Measurements from ENCODE around the gene ZNF428.
"Not testable (repeated sequence)": the region's sequence is repeated elsewhere in the genome, so short reads cannot be mapped to it uniquely, and the experiment has no call there.

ZNF428 gene

DNA sequence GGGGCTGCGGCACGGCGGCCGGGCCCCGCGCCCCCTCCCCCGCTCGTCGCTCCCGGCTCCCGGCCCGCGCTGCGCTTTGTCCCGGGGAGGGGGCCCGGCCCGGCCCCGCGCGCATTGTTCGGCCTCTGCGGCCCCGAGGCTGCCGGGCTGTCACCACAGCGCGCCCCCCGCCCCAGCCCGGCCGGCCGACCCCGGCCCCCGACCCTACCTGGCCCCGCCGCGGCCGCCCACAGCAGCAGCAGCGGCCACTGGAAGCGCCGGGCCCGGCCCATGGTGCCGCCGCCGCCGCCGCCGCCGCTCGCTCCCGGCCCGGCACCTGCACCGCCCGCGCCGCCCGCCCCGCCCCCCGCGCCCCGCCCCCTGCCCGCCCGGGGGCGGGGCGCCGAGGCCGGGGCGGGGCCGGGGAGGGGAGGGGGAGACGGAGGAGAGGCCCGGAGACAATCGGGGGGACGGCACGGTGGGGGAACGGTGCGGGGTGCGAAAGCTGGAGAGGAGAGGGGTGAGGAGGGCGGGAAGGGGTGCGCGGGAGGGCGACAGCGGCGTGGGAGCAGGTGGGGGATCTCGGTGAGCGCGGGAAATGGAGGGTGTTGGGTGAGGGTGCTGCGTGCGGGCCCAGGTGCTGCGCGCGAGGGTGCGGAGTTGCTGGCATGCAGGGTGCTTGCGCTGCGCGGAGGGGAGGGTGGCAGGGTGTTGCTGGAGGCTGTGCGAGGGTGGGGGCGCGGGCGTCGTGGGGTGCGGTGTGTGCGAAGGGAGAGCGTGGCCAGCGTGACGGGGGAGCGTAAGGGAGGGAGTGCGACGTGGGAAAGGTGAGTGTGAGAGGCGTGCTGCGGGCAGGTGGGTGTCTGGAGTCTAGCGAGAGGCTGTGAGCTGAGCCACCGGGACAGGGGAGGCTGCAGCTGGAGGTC is 20.3 kb upstream of the ZNF428 start, which contains the start of gene CADM4:
Gene CADM4, minus strand, starts transcription at position 332 of the 905 bp plus-strand sequence. Its CDS starts 60 bp downstream, at position 272.
- DNase-seq = no peak

DNA sequence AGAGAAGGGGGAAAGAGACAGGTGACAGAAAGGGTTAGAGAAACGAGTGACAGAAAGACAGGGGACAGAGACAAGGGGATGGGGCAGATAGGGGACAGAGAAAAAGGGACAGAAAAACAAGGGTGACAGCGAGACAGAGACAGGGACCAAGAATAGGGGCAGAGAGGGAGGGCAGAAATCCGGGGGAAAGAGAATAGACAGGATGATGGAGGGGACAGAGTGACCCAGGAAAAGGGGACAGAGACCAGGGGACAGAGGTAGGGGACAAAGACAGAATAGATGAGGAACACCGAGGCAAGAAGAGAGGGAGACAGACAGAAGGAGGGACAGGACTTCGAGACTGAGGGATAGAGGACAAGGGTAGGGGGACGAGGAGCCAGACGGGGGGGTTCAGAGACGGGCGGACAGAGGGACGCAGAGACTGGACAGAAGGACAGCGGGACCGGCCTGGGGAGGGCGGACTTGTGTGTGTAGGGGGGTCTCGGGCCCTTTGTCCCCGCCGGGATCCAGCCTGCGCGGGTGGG is 19.6 kb upstream of the ZNF428 start:
- no peak for DNase-seq

DNA sequence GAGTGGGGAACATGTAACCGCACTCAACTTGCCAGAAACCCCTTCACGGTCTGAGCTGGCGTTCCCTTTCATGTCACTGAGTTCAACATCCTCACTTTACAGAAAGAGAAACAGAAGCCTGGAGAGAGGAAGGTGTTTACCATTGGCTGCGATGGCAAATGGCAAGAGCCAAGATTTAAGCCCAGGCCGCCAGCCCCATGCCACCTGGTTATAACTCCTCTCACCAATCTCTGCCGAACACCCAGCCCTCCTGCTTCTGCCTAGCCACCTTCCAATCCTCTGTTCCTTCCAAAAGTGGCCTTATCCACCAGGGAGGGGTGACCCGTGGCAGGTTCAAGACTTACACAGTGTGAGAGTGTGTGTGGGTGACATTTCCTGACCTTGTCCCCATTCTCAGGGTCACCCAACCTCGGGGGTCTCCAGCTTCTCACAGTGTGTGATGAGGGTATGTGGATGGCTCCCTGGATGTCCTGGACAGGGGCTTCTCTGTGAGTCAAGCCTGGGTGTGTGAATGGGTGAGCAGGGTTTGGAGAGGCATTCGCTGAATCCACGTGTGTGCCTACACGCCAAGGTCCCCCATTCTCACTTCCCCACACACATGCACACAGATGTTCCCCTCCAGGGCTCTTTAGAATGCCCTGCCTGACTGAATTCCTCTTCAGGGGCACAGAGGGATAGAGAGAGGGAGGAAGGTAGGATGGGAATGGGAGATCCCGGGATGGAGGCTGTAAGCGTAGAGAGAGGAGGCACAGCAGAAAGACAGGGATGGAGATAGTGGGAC is 19.0 kb upstream of the ZNF428 start:
- no peak for DNase-seq

DNA sequence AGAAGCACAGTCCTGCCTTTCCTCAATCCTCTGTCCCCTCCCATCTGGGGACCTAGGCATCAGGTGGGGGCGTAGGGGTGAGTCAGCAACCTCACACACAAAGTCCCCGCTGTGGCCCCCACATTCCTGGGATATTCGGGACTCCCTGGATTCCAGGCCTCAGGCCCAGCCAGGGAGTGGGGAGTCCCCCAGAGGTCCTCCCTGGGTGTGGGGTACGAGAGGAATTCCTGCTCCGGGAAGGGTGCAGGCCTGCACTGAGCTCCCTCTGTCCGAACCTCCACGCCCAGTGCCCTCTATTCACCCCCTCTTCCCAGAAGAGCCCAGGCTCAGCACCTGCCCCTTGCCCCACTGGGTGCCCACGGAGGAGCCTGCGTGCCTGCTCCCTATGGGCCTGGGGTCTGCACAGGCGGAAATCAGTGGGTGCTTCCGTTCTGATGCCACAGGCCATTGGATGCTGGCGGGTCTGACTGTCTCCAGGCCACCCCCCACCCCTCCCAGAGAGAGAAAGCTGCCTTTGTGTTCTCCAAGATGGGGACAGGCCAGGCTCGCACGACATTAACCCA is 16.8 kb upstream of the ZNF428 start:
- DNase-seq = no peak

DNA sequence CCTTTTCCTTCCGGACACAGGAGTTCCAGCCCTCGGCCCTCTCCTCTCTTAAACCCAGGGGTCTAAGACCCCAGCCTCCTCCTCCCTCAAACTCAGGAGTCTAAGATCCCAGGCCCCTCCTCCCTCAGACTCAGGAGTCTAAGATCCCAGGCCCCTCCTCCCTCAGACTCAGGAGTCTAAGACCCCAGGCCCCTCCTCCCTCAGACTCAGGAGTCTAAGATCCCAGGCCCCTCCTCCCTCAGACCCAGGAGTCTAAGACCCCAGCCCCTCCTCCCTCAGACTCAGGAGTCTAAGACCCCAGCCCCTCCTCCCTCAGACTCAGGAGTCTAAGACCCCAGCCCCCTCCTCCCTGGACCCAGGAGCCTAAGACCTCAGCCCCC is 16.1 kb upstream of the ZNF428 start:
- DNase-seq = not testable (repeated sequence)

DNA sequence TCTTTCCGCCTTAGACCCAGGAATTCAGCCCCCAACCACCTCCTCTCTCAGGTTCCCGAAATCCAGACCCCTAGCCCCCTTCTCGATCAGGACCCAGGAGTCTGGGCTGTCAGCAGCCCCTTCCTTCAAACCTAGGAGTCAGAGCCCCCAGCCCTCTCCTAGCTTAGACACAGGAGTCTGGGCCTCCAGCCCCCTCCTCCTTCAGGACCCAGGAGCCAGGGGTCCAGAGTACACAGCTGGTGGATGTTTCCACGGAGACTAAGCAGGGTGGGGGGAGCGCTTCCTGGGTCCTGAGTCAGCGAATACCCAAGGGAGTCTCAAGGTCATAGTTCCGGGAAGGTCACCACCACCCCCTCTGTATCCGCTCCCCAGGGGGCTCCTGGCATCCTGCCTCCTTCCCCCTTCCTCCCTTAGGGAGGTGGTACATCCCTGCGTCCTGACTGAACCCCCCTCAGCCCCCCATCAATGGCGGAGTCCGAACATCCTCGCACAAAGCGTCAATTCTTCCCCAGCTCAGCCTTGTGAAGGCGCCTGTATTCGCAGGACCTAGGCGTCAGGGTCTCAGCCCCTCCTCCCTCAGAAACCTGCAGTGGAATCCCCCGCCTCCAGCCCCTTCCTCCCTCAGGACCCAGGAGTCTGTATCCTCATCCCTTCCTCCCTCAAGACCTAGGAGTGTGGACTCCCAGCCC is 15.6 kb upstream of the ZNF428 start:
- no peak for DNase-seq

DNA sequence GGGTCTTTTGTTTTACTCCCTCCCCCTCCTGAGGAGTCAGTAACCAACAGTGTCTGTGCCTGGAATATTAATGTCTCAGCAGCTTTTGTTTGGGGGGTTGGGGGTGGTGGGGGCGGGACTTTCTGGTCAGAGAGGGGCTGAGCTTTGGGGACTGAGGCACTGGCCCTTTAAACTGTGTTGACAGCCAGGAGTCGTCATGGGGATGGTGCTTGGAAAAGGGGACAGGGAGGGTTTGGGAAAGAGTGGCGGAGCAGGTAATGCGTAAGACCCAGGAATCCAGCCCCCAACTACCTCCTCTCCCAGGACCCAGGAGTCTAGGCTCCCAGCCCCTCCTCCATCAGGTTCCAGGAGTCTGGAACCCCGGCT is 15.1 kb upstream of the ZNF428 start:
- no peak for DNase-seq

DNA sequence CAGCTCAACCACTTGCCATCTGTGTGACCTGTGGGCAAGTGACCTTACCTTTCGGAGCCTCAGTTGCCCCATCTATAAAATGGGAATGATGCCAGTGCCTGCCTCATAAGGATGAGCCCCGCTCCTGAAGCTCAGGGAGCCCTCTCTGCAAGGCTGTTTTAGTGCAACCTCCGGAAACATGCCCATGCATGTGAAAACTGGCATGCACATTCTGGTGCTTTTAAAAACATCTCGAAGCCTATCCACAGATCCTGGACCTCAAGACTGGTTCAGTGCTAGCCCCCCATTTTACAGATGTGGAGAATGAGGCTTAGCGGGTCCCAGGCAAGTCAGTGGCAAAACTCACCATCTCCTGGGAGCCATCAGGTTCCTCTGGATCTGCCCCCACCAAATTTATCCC is 14.6 kb upstream of the ZNF428 start:
- no peak for DNase-seq

DNA sequence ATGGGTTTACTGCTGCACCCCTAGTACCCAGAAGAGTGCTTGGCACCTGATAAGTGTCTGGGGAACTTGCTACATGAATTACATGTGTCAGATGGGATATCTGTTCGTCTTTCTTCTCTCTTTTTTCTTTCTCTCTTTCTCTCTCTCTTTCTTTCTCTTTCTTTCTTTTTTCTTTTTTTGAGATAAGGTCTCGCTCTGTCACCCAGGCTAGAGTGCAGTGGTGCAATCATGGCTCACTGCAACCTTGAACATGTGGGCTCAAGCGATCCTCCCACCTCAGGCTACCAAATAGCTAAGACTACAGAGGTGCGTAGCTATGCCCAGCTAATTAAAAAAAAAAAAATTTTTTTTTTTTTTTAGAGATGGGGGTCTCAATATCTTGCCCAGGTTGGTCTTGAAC is 14.1 kb upstream of the ZNF428 start:
- DNase-seq = no peak

DNA sequence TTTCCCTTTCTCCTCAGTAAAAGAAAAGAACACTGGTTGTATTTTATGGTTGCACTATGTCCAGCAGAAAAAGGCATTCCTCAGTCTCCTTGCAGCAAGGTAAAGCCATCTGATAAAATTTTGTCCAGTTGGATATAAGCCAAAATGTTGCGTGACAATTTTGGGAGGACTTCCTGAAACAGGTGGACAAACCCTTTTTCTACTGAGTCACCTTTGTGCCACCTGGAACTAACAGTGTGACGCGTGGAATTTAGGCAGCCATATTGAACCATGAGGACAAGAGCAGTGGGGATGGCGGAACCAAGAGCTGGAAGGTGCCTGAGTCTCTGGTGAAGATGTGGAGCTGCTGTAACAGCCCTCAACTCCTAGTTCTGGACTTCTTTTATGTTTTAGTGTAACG is 12.1 kb upstream of the ZNF428 start:
- no peak for DNase-seq

DNA sequence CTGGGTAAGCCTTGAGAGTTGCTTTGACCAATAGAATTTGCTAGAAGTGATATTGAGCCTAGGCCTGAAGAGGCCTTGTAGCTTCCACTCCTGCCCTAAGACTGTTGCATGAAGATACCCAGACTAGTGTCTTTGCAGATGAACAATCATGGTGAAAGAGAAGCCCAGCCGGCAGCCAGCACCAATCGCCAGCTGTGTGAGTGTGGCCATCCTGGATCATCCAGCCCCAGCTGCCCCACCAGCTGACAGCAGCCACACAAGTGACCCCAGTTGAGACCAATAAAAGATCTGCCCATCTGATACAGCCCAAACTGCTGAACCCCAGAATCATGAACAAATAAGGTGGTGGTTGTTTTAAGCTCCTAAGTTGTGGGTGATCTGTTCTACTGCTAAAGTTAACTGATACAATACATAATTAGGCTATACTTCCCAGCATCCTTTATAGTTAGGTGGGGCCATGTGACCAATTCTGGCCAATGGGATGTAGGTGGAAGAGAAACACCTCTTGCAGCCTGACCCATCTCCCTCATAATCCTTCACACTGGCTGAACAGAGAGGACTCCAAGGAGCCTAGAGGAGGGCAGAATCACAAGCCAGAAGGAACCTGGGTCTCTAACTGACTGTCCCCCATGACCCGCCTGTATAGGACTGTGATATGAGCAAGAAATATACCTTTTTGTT is 9.4 kb upstream of the ZNF428 start:
- no peak for DNase-seq

DNA sequence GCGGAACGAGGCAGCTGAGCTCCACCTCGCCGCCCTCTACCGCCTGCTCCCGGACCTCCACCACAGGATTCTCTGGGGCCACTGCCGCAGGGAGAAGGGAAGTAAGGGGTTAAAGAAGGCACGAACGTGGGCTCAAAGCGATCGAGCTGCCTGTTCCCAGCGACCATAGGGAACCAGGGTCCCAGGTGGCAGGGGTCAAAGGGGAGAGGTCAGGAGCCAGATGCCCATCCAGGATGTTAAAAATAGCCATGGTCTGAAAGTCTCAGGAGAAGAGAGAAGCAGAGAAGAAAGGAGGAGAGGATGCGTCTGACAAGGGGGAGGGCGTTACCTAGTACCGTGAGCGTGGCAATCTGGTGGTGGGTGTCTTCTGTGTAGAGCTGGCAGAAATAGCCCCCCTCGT is 7.4 kb upstream of the ZNF428 start:
- DNase-seq = no peak

DNA sequence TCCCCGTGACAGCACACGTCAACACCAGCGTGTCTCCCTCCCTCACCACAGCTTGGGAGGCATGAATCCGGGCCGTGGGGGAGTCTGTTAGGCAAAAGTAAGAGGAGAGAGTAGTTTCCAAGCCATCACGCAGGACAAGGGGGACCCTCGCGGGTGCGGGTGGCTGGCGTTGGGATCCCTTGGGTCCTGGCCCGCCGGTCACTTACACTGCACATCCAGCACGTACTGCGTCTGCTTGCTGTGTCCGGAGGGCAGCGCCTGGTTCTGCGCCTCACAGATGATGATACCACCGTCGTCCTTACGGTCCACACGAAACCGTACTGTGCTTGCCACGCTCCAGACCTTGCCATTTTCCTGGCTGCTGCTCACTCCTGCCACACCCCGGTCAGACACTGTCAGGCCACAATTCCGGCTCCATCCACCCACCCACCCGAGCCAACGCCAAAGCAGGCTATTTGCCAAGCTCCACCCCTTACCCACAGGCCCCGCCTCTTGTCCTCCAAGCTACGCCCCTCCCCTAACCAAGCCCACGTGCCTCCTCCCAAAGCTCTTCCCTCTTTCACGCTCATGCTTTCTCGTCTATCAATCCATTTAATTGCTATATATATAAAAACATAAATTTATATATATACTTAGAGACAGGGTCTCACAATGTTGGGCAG is 6.6 kb upstream of the ZNF428 start:
- no peak for DNase-seq

DNA sequence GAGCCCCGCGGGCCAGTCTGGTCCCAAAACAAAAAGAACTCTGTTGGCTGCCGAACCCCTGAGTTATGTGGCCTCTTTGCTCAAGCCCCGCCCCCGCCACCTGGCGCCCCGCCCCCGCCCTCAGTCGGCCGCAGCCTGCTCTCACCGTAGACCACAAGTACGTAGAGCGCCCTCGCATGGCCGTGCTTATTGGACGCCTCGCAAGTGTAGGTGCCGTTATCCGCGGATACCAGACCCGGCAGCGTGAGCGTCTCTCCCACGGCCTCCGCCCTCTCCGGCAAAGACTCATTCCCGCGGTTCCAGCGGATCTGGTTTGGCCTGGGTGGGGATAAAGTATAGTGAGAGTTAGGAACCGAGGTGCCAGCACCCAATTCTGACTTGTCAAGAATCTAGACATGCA is 5.5 kb upstream of the ZNF428 start:
- DNase-seq = no peak

DNA sequence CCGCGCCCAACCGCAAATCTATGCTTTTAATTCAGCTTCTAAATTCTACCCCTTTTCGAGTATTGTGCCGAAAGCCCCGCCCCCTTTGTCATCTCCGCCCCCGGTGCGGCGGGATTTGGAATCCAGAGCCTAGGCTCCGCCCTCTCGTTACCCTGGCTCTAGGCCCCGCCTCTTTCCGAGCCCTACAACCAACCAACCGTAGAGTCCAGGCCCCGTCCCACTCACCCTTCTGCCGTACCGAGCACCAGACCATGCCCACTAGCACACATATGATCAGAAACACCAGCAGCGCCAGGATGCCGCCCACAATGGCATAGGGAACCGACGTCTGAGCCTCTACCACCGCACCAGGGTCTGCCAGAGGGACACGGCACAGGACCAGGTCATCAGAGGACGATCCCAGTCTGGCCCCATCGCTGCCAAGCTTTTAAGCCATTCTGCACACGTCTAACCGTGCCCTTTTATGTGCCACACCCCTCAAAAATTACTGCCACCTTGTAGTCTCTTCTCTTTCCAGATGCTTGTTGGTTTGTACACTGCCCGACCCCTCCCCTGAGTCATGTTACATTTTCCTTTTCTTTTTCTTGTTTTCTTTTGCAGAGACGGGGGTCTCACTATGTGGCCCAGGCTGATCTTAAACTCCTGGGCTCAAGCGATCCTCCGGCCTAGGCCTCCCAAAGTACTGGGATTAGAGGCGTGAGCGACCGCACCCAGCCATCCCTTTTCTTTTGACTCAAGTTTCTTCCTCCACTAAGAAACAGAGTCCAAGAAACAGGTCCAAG is 4.7 kb upstream of the ZNF428 start:
- DNase-seq = no peak

DNA sequence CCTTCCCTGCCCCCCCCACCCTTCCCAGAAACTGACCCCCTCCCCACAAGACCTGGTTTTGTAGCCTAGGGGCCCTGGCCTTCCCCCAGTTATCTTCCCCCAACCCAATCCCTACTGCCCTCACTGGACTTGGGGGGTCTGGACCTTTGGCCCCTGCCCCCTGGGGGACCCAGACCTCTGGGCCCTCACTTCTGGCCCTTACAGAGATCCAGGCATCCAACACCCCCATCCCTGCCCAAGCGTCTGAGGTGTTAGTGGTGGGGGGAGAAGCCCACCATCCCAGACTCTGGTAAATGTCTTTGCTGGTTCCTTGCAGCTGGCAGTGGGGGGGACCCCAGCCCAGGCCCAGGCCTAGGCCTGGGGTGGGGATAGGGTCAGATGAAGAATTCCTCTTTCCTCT is 3.5 kb upstream of the ZNF428 start:
- DNase-seq = no peak

DNA sequence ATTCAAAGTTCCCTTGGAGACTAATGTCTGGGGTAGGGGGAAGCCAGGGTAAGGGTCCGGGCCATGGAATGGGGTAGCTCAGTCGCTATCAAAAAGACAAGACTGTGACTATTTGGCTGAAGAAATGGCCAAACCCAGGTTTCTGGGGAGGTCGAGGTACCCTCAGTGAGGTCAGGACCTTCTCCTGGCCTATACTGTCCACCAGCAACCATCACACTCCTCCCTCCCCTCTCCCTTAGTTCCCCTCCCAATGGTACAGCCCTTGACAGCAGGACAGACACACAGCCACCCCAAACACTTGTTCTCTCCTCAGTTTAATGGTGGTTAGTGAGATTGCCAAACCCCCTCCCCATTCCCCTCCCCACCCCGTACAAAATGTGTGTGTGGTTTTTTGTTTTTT is 2.6 kb upstream of the ZNF428 start:
- DNase-seq = no peak

DNA sequence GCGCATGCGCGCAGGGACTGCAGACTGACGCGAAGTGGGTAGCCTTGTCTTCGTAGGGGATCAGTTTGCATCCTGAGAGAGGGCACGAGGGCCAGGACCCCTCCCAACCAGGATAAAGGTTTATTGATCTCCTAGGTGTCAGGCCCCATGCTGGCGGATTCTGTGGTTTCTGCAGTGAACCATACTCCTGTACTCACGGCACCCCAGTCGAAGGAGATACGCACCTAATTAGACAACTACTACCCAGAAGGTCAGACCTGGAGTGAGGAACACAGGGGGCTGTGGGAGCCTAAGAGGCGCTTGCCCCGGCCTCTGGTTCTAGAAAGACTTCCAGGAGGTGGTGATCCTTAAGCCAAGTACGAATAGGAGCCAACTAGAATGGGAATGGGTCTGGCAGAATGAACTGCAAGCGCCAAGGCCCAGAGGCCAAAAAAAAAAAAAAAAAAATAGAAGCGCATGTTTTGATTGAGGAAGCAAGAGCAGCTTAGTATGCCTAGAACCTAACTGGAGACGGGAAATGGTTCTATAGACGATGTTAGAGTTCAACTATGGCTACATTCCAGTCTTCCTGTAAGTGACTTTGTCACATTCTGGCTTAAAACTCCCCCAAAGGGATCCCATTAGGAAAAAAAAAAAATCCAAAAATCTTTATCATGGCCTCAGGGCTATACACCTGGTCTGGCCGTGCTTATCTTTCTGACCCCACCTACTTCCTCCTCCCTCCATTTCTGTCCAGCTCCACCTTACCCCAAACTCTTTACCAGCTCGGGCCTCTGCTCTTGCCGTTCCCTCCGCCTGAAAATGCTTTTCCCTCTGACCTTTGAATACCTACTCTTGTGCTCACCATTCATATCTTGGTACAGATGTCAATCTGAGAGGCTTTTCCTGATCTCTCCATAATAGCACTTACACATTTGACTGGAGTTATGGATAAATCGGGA is 902 bp upstream of the ZNF428 start:
- DNase-seq = no peak

DNA sequence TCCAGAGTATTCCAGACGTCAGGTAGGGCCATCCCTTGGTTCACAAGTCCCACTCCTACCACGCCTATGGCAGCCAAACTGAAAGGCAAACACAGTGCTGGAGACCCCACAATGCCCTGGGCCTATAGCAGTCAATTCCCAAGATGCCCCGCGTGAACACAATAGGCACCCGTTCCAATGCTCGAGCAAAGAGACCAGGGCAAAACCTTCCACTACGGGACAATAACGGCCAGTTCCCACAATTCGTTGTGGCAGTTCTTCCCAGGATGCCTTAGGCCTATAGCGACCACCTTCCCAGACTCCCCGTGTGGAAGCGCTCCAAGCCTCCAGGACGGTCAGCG is 538 bp downstream of the ZNF428 start:
- no peak for DNase-seq

DNA sequence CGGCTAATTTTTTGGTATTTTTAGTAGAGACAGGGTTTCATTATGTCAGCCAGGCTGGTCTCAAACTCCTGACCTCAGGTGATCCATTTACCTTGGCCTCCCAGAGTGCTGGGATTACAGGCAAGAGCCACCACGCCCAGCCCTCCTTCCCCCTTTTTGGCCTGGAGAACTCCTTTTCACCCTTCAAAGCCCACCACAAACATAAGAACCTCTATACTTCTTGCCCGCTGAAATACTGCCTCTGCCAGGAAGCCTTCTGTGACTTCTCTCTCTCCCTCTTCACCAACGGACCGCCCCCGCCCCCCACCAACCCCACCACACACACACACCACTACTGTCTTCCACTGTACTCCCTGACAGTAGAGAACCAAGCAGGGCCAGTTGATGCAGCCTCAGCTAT is 2.5 kb downstream of the ZNF428 start:
- no peak for DNase-seq

Data from GOT3 (cell line).